ENCODE data around the gene CDK6.

DNA sequence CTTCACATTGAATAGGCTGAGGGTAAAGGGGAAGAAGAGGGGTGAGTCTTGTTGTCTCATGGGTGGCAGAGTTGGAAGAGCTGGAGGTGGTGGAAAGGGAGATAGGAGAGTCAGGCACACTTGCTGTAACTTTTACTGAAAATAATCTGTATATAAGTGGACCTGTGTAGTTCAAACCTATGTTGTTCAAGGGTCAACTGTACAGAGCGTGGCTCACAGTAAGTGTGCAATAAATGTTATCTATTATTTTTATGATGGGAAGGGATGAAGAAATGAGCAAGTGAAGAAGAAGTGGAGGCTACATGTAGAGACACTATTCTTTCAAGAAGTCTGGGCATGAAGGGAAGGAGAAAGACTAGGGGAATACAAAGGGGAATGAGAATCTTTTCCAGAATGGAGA lies 174.7 kb downstream of the CDK6 start:
- TF ChIP-seq, protein P1, sequence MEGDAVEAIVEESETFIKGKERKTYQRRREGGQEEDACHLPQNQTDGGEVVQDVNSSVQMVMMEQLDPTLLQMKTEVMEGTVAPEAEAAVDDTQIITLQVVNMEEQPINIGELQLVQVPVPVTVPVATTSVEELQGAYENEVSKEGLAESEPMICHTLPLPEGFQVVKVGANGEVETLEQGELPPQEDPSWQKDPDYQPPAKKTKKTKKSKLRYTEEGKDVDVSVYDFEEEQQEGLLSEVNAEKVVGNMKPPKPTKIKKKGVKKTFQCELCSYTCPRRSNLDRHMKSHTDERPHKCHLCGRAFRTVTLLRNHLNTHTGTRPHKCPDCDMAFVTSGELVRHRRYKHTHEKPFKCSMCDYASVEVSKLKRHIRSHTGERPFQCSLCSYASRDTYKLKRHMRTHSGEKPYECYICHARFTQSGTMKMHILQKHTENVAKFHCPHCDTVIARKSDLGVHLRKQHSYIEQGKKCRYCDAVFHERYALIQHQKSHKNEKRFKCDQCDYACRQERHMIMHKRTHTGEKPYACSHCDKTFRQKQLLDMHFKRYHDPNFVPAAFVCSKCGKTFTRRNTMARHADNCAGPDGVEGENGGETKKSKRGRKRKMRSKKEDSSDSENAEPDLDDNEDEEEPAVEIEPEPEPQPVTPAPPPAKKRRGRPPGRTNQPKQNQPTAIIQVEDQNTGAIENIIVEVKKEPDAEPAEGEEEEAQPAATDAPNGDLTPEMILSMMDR (IDR thresholded peaks at IDR 0.05) = no peak
- TF ChIP-seq POLR2AphosphoS5 (IDR thresholded peaks at IDR 0.05) (no peak), POLR2A (IDR thresholded peaks at IDR 0.05) (no peak)
